H9 (cell line): ENCODE results near the gene MED9. TPM values are rescaled to one million over a fixed set of nuclear protein-coding genes. Genes with fewer than 3 reads are reported as not detected.

Source experiments
- DNase-seq: peaks from one replicate; pipeline ENCODE4 v3.0.0-alpha.2; 2017
- H2AFZ ChIP-seq: one replicate; pipeline ENCODE4 v1.6.1; 2013; ENCODE audit warnings: mild to moderate bottlenecking, low read length, control low read depth, moderate library complexity
- H2AK5ac ChIP-seq: 2 replicates; pipeline ENCODE4 v1.6.1; 2013; ENCODE audit warnings: low read length, control low read depth, mixed read lengths; ENCODE audit not compliant: insufficient read length
- H2BK120ac ChIP-seq: one replicate; pipeline ENCODE4 v1.6.1; 2013; ENCODE audit warnings: low read depth, mild to moderate bottlenecking, low read length, control low read depth, inconsistent platforms; ENCODE audit not compliant: poor library complexity, severe bottlenecking
- H2BK12ac ChIP-seq: 2 replicates; pipeline ENCODE4 v1.6.1; 2013; ENCODE audit warnings: low read length, control low read depth, mixed read lengths, low read depth; ENCODE audit not compliant: insufficient read length
- H2BK15ac ChIP-seq: 2 replicates; pipeline ENCODE4 v1.6.1; 2013; ENCODE audit warnings: low read depth, low read length, control low read depth
- H2BK20ac ChIP-seq: one replicate; pipeline ENCODE4 v1.6.1; 2013; ENCODE audit warnings: low read depth, mild to moderate bottlenecking, low read length, control low read depth, inconsistent platforms; ENCODE audit not compliant: poor library complexity, severe bottlenecking
- H2BK5ac ChIP-seq: 2 replicates; pipeline ENCODE4 v1.6.1; 2013; ENCODE audit warnings: low read length, control low read depth, mixed read lengths; ENCODE audit not compliant: insufficient read length
- H3K14ac ChIP-seq: 2 replicates; pipeline ENCODE4 v1.6.1; 2013; ENCODE audit warnings: low read length, control low read depth; ENCODE audit not compliant: insufficient read depth
- H3K18ac ChIP-seq: 2 replicates; pipeline ENCODE4 v1.6.1; 2013; ENCODE audit warnings: low read depth, mild to moderate bottlenecking, mixed read lengths, low read length, control low read depth; ENCODE audit not compliant: insufficient read length
- H3K23ac ChIP-seq: 2 replicates; pipeline ENCODE4 v1.6.1; 2013; ENCODE audit warnings: low read length, control low read depth, mixed read lengths, low read depth; ENCODE audit not compliant: insufficient read length
- H3K23me2 ChIP-seq: 2 replicates; pipeline ENCODE4 v1.6.1; 2013; ENCODE audit warnings: low read depth, mild to moderate bottlenecking, mixed read lengths, low read length, control low read depth; ENCODE audit not compliant: insufficient read length, poor library complexity, severe bottlenecking
- H3K27ac ChIP-seq: 2 replicates; pipeline ENCODE4 v1.5.1; 2013; ENCODE audit warnings: low read length, control low read depth, mixed read lengths, low read depth; ENCODE audit not compliant: insufficient read length
- H3K27me3 ChIP-seq: 2 replicates; pipeline ENCODE4 v1.6.1; 2013; ENCODE audit warnings: low read length, control low read depth, inconsistent platforms; ENCODE audit not compliant: insufficient read depth
- H3K4ac ChIP-seq: 2 replicates; pipeline ENCODE4 v1.6.1; 2013; ENCODE audit warnings: low read depth, mild to moderate bottlenecking, control low read depth, inconsistent platforms, low read length, moderate library complexity
- H3K4me1 ChIP-seq: 2 replicates; pipeline ENCODE4 v1.6.1; 2013; ENCODE audit warnings: low read length, control low read depth, inconsistent platforms; ENCODE audit not compliant: insufficient read depth
- H3K4me2 ChIP-seq: 2 replicates; pipeline ENCODE4 v1.6.1; 2013; ENCODE audit warnings: low read length, control low read depth, mixed read lengths; ENCODE audit not compliant: insufficient read length, insufficient read depth
- H3K56ac ChIP-seq: 2 replicates; pipeline ENCODE4 v1.6.1; 2013; ENCODE audit warnings: low read depth, mild to moderate bottlenecking, mixed read lengths, low read length, control low read depth; ENCODE audit not compliant: insufficient read length
- H3K79me1 ChIP-seq: 2 replicates; pipeline ENCODE4 v1.6.1; 2013; ENCODE audit warnings: low read depth, mild to moderate bottlenecking, moderate library complexity, low read length, control low read depth, inconsistent platforms; ENCODE audit not compliant: insufficient read depth, poor library complexity, severe bottlenecking
- H3K79me2 ChIP-seq: 2 replicates; pipeline ENCODE4 v1.6.1; 2013; ENCODE audit warnings: low read length, control low read depth, inconsistent platforms; ENCODE audit not compliant: insufficient read depth
- H3K9ac ChIP-seq: 2 replicates; pipeline ENCODE4 v1.6.1; 2013; ENCODE audit warnings: low read length, control low read depth, mixed read lengths; ENCODE audit not compliant: insufficient read length; ENCODE audit errors: extremely low read depth
- H3K9me3 ChIP-seq: one replicate; pipeline ENCODE4 v1.6.1; 2013; ENCODE audit warnings: low read depth, low read length, inconsistent platforms; ENCODE audit not compliant: control insufficient read depth
- H3T11ph ChIP-seq: one replicate; pipeline ENCODE4 v1.6.1; 2013; ENCODE audit warnings: mild to moderate bottlenecking, low read length, control low read depth, inconsistent platforms
- H4K20me1 ChIP-seq: one replicate; pipeline ENCODE4 v1.6.1; 2013; ENCODE audit not compliant: control insufficient read depth, insufficient read length, insufficient read depth
- H4K5ac ChIP-seq: 2 replicates; pipeline ENCODE4 v1.6.1; 2013; ENCODE audit warnings: low read depth, mild to moderate bottlenecking, mixed read lengths, low read length, control low read depth; ENCODE audit not compliant: insufficient read length
- H4K8ac ChIP-seq: replicated peaks from 2 replicates; pipeline ENCODE4 v1.6.1; 2013; ENCODE audit warnings: low read length, control low read depth, mixed read lengths, low read depth; ENCODE audit not compliant: insufficient read length
- H4K91ac ChIP-seq: 2 replicates; pipeline ENCODE4 v1.6.1; 2013; ENCODE audit warnings: low read depth, mild to moderate bottlenecking, moderate library complexity, mixed read lengths, low read length, control low read depth; ENCODE audit not compliant: insufficient read length
- H3K27ac Mint-ChIP-seq, 3 experiments: 2 replicates in 2 of 3; 3 replicates in 1 of 3; pipeline ENCODE4 v1.8.0; 2020 to 2021; ENCODE audit warnings: mixed read lengths in 3 of 3, mild to moderate bottlenecking in 1 of 3, moderate library complexity in 1 of 3
- H3K27me3 Mint-ChIP-seq: 2 replicates; pipeline ENCODE4 v1.8.0; 2021; ENCODE audit warnings: low read depth, mild to moderate bottlenecking, moderate library complexity, mixed read lengths
- H3K36me3 Mint-ChIP-seq, 3 experiments: 2 replicates in 2 of 3; 3 replicates in 1 of 3; pipeline ENCODE4 v1.8.0; 2020 to 2021; ENCODE audit warnings: low read depth in 3 of 3, mixed read lengths in 3 of 3; ENCODE audit not compliant: insufficient read depth in 1 of 3
- H3K4me1 Mint-ChIP-seq, 2 experiments: 2 replicates each; pipeline ENCODE4 v1.8.0; 2020; ENCODE audit warnings: mixed read lengths in 2 of 2
- H3K4me3 Mint-ChIP-seq, 2 experiments: 2 replicates in 1 of 2; 3 replicates in 1 of 2; pipeline ENCODE4 v1.8.0; 2020 to 2021; ENCODE audit warnings: mild to moderate bottlenecking in 2 of 2, mixed read lengths in 2 of 2, moderate library complexity in 1 of 2
- H3K9me3 Mint-ChIP-seq, 2 experiments: 2 replicates in 1 of 2; 3 replicates in 1 of 2; pipeline ENCODE4 v1.8.0; 2020; ENCODE audit warnings: mild to moderate bottlenecking in 2 of 2, mixed read lengths in 2 of 2, moderate library complexity in 1 of 2
- CTCF ChIP-seq: fragments of 200-600 bp; sonication (generic); conservative IDR thresholded peaks from 3 replicates; pipeline ENCODE4 v1.8.0; 2021; ENCODE audit warnings: antibody characterized with exemption, mild to moderate bottlenecking
- WGBS: extraction: QIAGEN DNeasy Blood & Tissue Kit; methylation state at CpG from one replicate; pipeline ENCODE4 v1.1.7; 2013; ENCODE audit warnings: missing lambda C conversion rate, low lambda C conversion rate, mixed read lengths; ENCODE audit not compliant: insufficient read length; ENCODE audit errors: extremely low coverage; 5-methylcytosine and 5-hydroxymethylcytosine counted together
- total RNA-seq: library from RNA; stranded (reverse); gene quantifications from 2 replicates; pipeline ENCODE4 v1.2.1, GENCODE V29; 2021

MED9 gene
- total RNA-seq, 1 experiment from 2014 or later, result 20.0 TPM

- no peak for TF ChIP-seq CTCF
- Histone ChIP-seq H3K18ac (no peak overlapping the region), H3K9me3 (no peaks in the 10 kb centered on the region), H3K23ac (no peak overlapping the region), H2BK20ac (no peak overlapping the region), H4K91ac (no peak overlapping the region), H4K5ac (no peak overlapping the region), H4K20me1 (peaks cover 2% of the 10 kb centered on the region), H3K9ac (no peak overlapping the region), H2BK12ac (no peak overlapping the region), H3K27ac (no peak overlapping the region), H2BK5ac (no peak overlapping the region), H3K4me1 (peaks cover 4% of the 10 kb centered on the region; the same call in 1 of the 2 replicates), H3K23me2 (no peaks in the 10 kb centered on the region), H3K56ac (no peak overlapping the region), H3T11ph (no peak overlapping the region), H3K79me1 (no peaks in the 10 kb centered on the region), H3K79me2 (no peaks in the 10 kb centered on the region), H3K14ac (no peak overlapping the region; the same call in 1 of the 2 replicates), H2BK15ac (no peak overlapping the region), H2BK120ac (no peak overlapping the region), H2AK5ac (no peak overlapping the region), H3K4me2 (no peak overlapping the region), H2AFZ (no peak overlapping the region), H3K27me3 (no peaks in the 10 kb centered on the region), H4K8ac (no peak overlapping the region), H3K4ac (no peak overlapping the region)
- peaks cover 40% of the 10 kb centered on the region in 2 experiments for H3K4me1 Mint-ChIP-seq
- H3K36me3 Mint-ChIP-seq, result peaks cover 0 to 9% (median 4%) of the 10 kb centered on the region in 3 experiments; a peak in 4 of 7 replicates
- peaks cover 0 to 3% of the 10 kb centered on the region in 2 experiments; a peak in 1 of 5 replicates for H3K9me3 Mint-ChIP-seq
- H3K27me3 Mint-ChIP-seq, result no peaks in the 10 kb centered on the region
- H3K27ac Mint-ChIP-seq, result no peak overlapping the region
- H3K4me3 Mint-ChIP-seq, result no peak overlapping the region
- no peak for DNase-seq
- WGBS, result no CpG with 5 or more reads among the region's 10 CpGs
These were observed 43.1 kb downstream of the MED9 start for GRCh38 chr17:17519886-17520285.
